Measurements from ENCODE around the gene COG5. TPM values are rescaled to one million over a fixed set of nuclear protein-coding genes. Genes with fewer than 3 reads are reported as not detected.

COG5 gene
- total RNA-seq, result 10 to 100 TPM; 30.3 to 61.6 (median 53.8) TPM
- 10 to 100 TPM in 1 of 2 donors, 1 to 10 TPM in 1; 9.4 to 25.0 TPM for polyA plus RNA-seq
- long read RNA-seq, donor 1, full-length matches to known transcripts, result 25 of 44 reads
- long read RNA-seq, donor 1, partial matches to known transcripts, result 6 of 44 reads
- long read RNA-seq, donor 1, other reads (novel, unspliced or antisense), result 13 of 44 reads
- long read RNA-seq, donor 2, full-length matches to known transcripts, result 143 of 196 reads
- long read RNA-seq, donor 2, partial matches to known transcripts, result 29 of 196 reads
- long read RNA-seq, donor 2, other reads (novel, unspliced or antisense), result 24 of 196 reads
- long read RNA-seq, donor 3, full-length matches to known transcripts, result 31 of 50 reads
- long read RNA-seq, donor 3, partial matches to known transcripts, result 8 of 50 reads
- long read RNA-seq, donor 3, other reads (novel, unspliced or antisense), result 11 of 50 reads

DNA sequence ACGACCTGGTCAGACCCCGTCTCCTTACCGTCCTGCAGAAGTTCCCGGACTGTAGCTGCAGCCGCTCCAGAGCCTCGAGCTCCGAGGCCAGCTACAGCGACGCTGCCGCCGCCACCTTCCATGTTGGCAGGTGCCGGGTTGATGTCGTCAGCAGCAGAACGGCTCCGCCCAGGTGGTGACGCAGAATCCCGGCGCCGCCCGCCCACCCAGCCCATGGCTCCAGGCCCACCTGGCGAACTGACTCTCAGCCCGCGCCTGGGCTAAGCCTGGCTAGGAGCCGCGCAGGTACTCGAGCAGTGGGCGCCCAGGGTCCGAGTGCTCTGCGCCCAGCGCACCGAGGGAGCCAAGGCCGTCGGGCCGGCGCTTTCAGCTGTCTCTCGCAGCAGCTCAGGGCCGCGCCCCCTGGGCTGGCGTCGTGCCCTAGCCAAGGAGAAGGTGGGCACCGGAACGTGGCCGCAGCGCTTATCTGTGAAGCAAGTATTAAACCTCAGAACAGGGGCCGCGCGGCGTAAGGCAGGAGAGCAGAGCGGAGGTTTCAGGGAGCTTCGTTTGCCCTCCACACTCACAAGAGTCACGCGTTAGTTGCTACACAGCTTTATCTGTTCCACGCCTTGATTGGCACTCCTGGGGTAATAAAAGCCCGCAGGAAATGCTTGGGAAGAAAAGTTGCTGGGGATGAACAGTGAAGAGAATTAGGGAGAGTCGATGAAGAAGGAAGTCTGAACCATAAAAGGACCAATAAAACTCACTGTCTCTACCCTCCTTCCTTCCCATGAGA lies at the start of gene COG5, which contains the start of gene DUS4L:
Gene COG5 (minus strand): TSS at position 146 of the 778 bp plus-strand sequence. CDS start 24 bp downstream, at position 122.
Gene DUS4L (plus strand): TSS at position 197 of the 778 bp plus-strand sequence. CDS start 3,100 bp downstream, outside the sequence.
- Histone ChIP-seq H3K4me3 (peak within 1 kb of the TSS; percentile 70 to 97 (median 83)), H3K4me1 (peaks cover 6 to 54% (median 40%) of the 10 kb centered on the region in 12 donors), H3K36me3 (peaks cover 0 to 4% (median 0%) of the 10 kb centered on the region in 9 donors), H3K9me3 (no peaks in the 10 kb centered on the region), H3K27ac (peak within 1 kb of the TSS; percentile 88 to 99 (median 94)), H3K27me3 (no peaks in the 10 kb centered on the region)
- peak; percentile 82 to 92 (median 87) for DNase-seq
- intact Hi-C loops (cut with DNase I), result loop anchor here in 8 of 10 donors (1.0 to 10.0 kb wide), 10 partner anchors 16 to 359 kb away; partner anchors contain the start of genes BCAP29 (in 1 of the 8), CBLL1 (in 1 of the 8) and GPR22 (in 1 of the 8)
- WGBS, 4 donors, result 0 to 1% (median 0%) methylated on average over 18 to 55 of the region's 55 CpGs
- ATAC-seq, result peak; percentile 92 to 97 (median 96)
- TF ChIP-seq, protein P1, sequence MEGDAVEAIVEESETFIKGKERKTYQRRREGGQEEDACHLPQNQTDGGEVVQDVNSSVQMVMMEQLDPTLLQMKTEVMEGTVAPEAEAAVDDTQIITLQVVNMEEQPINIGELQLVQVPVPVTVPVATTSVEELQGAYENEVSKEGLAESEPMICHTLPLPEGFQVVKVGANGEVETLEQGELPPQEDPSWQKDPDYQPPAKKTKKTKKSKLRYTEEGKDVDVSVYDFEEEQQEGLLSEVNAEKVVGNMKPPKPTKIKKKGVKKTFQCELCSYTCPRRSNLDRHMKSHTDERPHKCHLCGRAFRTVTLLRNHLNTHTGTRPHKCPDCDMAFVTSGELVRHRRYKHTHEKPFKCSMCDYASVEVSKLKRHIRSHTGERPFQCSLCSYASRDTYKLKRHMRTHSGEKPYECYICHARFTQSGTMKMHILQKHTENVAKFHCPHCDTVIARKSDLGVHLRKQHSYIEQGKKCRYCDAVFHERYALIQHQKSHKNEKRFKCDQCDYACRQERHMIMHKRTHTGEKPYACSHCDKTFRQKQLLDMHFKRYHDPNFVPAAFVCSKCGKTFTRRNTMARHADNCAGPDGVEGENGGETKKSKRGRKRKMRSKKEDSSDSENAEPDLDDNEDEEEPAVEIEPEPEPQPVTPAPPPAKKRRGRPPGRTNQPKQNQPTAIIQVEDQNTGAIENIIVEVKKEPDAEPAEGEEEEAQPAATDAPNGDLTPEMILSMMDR (IDR thresholded peaks at IDR 0.05), result peak in 1 of 12 donors; percentile 3
- TF ChIP-seq POLR2A (IDR thresholded peaks at IDR 0.05), result peak in 1 of 2 donors; percentile 66

DNA sequence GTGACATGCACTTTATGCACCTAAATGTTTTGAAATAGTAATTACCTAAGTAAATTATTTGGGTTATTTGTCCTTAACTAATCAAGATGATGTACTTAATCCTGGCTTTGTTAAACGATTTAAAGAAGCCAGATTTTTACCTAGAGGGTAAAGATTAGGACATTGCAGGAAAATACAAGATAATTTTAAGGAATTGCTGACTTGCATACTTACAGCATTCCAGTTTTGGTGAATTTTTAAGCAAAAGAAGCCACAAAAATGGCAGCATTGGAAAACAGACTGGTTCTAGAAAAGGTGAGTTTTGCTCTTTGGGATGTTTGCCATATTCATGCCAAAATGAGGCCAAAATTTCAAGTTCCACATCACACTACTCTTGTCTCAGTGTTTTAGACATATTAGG lies 49.7 kb upstream of the COG5 start:
- Histone ChIP-seq H3K4me3 (no peak overlapping the region), H3K9me3 (no peaks in the 10 kb centered on the region), H3K27ac (no peak overlapping the region), H3K27me3 (no peaks in the 10 kb centered on the region), H3K36me3 (peaks cover 0 to 65% (median 53%) of the 10 kb centered on the region in 9 donors), H3K4me1 (peaks cover 0 to 34% (median 19%) of the 10 kb centered on the region in 12 donors)
- intact Hi-C loops (cut with DNase I), result no loop called here
- WGBS, 4 donors, result 85 to 96% (median 92%) methylated on average over 1 of the region's 1 CpG
- DNase-seq (no peak), ATAC-seq (no peak)
- TF ChIP-seq, protein P1 (IDR thresholded peaks at IDR 0.05), result no peak
- TF ChIP-seq POLR2A (IDR thresholded peaks at IDR 0.05), result no peak

DNA sequence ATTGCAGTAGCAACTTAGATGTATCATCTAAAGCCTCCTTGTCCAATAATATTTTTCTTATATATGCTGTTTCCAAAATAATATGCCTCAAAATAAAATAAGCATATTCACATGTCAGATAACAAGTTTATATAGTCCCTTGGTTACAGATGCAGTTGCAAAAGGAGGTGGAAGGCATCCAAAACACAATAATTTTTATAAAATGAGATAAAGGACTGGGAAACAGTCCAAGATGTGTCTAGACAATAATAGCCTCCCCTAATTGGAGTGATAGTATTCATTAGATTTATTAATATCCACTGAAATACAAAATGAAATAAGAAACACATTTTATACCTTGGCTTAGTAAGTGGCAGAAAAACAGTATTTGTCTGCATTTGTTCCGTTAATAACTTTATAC lies 46.6 kb upstream of the COG5 start:
- TF ChIP-seq, protein P1 (IDR thresholded peaks at IDR 0.05), result no peak
- no peak for TF ChIP-seq POLR2A (IDR thresholded peaks at IDR 0.05)
- 34 to 52% (median 41%) methylated on average over 1 of the region's 1 CpG for WGBS, 4 donors
- ATAC-seq, result peak in 3 of 4 donors; percentile 11 to 64 (median 38)

More for the DNA sequence above, 46.6 kb upstream of the COG5 start:
- Histone ChIP-seq H3K27me3 (no peaks in the 10 kb centered on the region), H3K4me1 (peaks cover 0 to 34% (median 19%) of the 10 kb centered on the region in 12 donors), H3K4me3 (no peak overlapping the region), H3K36me3 (peaks cover 0 to 54% (median 38%) of the 10 kb centered on the region in 9 donors), H3K9me3 (no peaks in the 10 kb centered on the region), H3K27ac (peak overlapping the region; percentile 33 to 74 (median 58))
- no peak for DNase-seq
- intact Hi-C loops (cut with DNase I), result no loop called here

Data from heart left ventricle (tissue), 16 donors.